ENCODE measurements around the gene NLRX1. TPM values are rescaled to one million over a fixed set of nuclear protein-coding genes. Genes with fewer than 3 reads are reported as not detected.
"Not testable (repeated sequence)": the region's sequence is repeated elsewhere in the genome, so short reads cannot be mapped to it uniquely, and the experiment has no call there.

The NLRX1 gene
- total and polyA plus RNA-seq, 5 experiments from 2014 or later: 4.0 to 10.9 (median 10.3) TPM

- Mint-ChIP-seq H3K36me3 (peaks cover 0 to 20% (median 6%) of the 10 kb centered on the region in 3 donors), H3K27me3 (no peaks in the 10 kb centered on the region), H3K4me1 (peaks cover 4 to 18% (median 7%) of the 10 kb centered on the region in 4 donors), H3K4me3 (no peak overlapping the region), H3K9me3 (no peaks in the 10 kb centered on the region), H3K27ac (peak overlapping the region in 1 of 10 donors; percentile 38)
- DNase-seq (no peak), ATAC-seq (no peak)
- POLR2A ChIA-PET: interaction anchor here (0.5 kb wide), 1 partner anchor 75 kb away, joined by 3 read pairs; no protein-coding TSS in a partner anchor
Observed at GRCh38 chr11:119179342-119179741, 10.8 kb downstream of the NLRX1 start.

DNA sequence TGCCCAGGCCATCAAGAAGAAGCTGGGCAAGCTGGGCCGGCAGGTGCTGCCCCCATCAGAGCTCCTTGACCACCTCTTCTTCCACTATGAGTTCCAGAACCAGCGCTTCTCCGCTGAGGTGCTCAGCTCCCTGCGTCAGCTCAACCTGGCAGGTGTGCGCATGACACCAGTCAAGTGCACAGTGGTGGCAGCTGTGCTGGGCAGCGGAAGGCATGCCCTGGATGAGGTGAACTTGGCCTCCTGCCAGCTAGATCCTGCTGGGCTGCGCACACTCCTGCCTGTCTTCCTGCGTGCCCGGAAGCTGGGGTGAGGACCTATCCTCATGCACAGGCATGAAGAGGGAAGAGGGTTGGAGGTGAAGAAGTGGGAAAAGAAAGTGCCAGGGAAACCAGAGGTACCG lies 11.5 kb downstream of the NLRX1 start:
- DNase-seq: no peak

DNA sequence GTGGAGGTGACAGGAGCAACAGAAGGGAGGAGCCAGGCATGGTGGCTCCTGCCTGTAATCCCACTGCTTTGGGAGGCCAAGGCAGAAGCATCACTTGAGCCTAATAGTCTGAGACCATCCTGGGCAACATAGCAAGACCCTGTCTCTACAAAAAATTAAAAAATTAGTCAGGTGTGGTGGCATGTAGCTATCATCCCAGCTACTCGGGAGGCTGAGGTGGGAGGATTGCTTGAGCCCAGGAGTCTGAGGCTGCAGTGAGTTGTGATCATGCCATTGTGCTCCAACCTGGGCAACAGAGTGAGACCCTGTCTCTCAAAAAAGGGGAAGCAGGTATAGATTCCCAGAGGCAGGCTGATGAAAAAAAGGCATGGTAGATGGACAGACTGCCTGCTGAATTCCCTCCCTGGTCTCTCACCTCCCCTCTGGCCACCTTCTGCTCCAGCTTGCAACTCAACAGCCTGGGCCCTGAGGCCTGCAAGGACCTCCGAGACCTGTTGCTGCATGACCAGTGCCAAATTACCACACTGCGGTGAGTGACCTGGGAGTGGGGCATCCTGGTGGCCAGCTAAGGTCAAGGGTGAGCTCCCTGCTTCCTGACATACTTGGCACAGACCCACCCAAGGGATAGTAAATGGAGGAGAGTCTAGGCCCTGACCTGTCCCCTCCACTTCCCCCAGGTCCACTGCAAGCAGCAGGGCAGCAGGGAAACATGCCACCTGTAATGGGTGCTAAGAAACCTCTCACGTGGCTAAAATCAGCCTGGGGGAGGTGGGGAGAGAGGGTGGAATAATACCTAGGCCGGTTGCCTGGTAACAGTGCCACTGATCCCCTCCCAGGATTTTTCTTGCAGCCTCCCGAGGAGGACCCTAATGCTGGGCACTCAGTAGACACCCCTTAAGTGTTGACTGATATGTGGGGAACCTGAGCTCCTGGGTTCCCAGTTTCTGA lies 12.5 kb downstream of the NLRX1 start:
- H3K36me3 Mint-ChIP-seq: peaks cover 0 to 10% (median 0%) of the 10 kb centered on the region in 3 donors
- POLR2A ChIA-PET: interaction anchor here (1.0 kb wide), 1 partner anchor 16 kb away, joined by 4 read pairs; no protein-coding TSS in a partner anchor
- ATAC-seq: no peak
- no peak overlapping the region for H3K4me3 Mint-ChIP-seq
- H3K27me3 Mint-ChIP-seq: peaks cover 0 to 4% (median 0%) of the 10 kb centered on the region in 5 donors
- H3K27ac Mint-ChIP-seq: no peak overlapping the region
- DNase-seq: no peak
- peaks cover 4 to 14% (median 8%) of the 10 kb centered on the region in 4 donors for H3K4me1 Mint-ChIP-seq
- no peaks in the 10 kb centered on the region for H3K9me3 Mint-ChIP-seq

More for the DNA sequence above, 11.5 kb downstream of the NLRX1 start:
- no peaks in the 10 kb centered on the region for H3K9me3 Mint-ChIP-seq
- H3K27me3 Mint-ChIP-seq: no peaks in the 10 kb centered on the region
- H3K4me3 Mint-ChIP-seq: no peak overlapping the region
- ATAC-seq: no peak
- POLR2A ChIA-PET: no interaction called here
- H3K36me3 Mint-ChIP-seq: peaks cover 0 to 16% (median 6%) of the 10 kb centered on the region in 3 donors
- H3K27ac Mint-ChIP-seq: peak overlapping the region in 1 of 10 donors; percentile 18
- H3K4me1 Mint-ChIP-seq: peaks cover 4 to 18% (median 5%) of the 10 kb centered on the region in 4 donors

DNA sequence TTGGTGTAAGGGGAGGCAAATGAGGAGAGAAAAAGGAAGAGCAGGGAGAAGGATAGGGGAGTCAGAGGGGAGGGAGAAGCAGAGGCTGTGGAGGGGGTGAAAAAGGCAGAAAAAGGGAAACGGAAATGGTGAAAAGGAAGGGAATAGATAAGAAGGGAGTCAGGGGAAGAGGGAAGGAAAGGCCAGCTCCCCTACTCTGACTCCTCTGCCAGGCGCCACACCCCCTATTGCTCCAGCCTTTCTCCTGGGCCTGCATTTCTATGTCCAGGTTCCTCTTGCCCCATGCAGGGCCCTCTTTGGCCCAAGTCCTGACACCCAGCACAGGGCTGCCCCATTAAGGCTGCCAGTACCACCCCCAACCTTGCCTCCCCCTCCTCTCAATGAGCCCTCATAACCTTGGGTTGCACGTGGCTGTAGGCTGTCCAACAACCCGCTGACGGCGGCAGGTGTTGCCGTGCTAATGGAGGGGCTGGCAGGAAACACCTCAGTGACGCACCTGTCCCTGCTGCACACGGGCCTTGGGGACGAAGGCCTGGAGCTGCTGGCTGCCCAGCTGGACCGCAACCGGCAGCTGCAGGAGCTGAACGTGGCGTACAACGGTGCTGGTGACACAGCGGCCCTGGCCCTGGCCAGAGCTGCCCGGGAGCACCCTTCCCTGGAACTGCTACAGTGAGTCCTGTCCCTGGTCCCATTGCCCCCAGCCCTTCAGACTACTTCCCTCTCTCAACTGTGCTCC lies 13.3 kb downstream of the NLRX1 start:
- H3K4me3 Mint-ChIP-seq: no peak overlapping the region
- peaks cover 0 to 4% (median 0%) of the 10 kb centered on the region in 5 donors for H3K27me3 Mint-ChIP-seq
- H3K9me3 Mint-ChIP-seq: no peaks in the 10 kb centered on the region
- POLR2A ChIA-PET: interaction anchor here (1.0 kb wide), 1 partner anchor 15 kb away, joined by 4 read pairs; no protein-coding TSS in a partner anchor
- H3K27ac Mint-ChIP-seq: no peak overlapping the region
- peaks cover 4 to 14% (median 8%) of the 10 kb centered on the region in 4 donors for H3K4me1 Mint-ChIP-seq
- ATAC-seq (no peak), DNase-seq (no peak)
- peaks cover 0 to 10% (median 0%) of the 10 kb centered on the region in 3 donors for H3K36me3 Mint-ChIP-seq

GRCh38 chr11:119184399-119184798 lies 15.9 kb downstream of the NLRX1 start:
- H3K27me3 Mint-ChIP-seq, ATAC-seq, H3K4me3 Mint-ChIP-seq, H3K27ac Mint-ChIP-seq, DNase-seq, H3K4me1 Mint-ChIP-seq, POLR2A ChIA-PET, H3K9me3 Mint-ChIP-seq, H3K36me3 Mint-ChIP-seq: not testable (repeated sequence)

- H3K36me3 Mint-ChIP-seq: peaks cover 0 to 3% (median 0%) of the 10 kb centered on the region in 3 donors
- POLR2A ChIA-PET: interaction anchor here (0.7 kb wide), 1 partner anchor 15 kb away, joined by 5 read pairs; no protein-coding TSS in a partner anchor
- H3K4me3 Mint-ChIP-seq: no peak overlapping the region
- H3K4me1 Mint-ChIP-seq: peaks cover 0 to 4% (median 0%) of the 10 kb centered on the region in 4 donors
- peaks cover 0 to 4% (median 0%) of the 10 kb centered on the region in 5 donors for H3K27me3 Mint-ChIP-seq
- ATAC-seq (no peak), DNase-seq (no peak)
- H3K9me3 Mint-ChIP-seq: no peaks in the 10 kb centered on the region
- H3K27ac Mint-ChIP-seq: peak overlapping the region in 1 of 10 donors; percentile 59
Observed at GRCh38 chr11:119185981-119186634, 17.6 kb downstream of the NLRX1 start.

DNA sequence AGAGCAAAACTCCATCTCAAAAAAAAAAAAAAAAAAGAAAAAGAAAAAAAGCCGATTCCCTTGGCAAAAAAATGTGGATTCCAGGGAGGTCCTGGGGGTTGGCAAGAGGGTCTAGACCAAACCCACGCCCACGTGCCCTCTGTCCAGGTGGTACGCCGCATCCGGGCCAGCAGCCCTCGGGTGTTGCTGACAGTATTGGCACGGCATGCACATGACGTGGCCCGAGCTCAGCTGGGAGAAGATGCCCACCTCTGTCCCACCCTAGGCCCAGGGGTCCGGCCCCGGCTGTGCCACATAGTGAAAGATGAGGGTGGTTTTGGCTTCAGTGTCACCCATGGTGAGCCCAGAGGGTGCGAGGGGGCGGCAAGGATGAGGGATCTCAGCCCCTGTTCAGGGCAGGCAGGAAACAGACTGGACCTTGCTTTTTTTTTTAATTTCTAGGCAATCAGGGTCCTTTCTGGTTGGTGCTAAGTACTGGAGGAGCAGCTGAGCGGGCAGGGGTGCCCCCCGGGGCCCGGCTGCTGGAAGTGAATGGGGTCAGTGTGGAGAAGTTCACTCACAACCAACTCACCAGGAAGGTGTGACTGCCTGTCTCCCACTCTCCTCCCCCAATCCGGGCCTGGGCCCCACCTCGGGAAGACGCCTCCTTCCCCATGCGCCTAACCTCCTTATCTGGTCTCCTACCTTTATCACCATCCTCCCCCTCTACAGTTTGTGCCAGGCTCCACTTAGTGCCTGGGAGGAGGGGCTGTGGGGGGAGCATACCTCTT lies 18.8 kb downstream of the NLRX1 start:
- H3K27ac Mint-ChIP-seq: peak overlapping the region in 2 of 10 donors; percentile 59 to 65
- no peak overlapping the region for H3K4me3 Mint-ChIP-seq
- H3K9me3 Mint-ChIP-seq: no peaks in the 10 kb centered on the region
- ATAC-seq (no peak), DNase-seq (no peak)
- peaks cover 0 to 4% (median 0%) of the 10 kb centered on the region in 4 donors for H3K4me1 Mint-ChIP-seq
- POLR2A ChIA-PET: interaction anchor here (0.7 kb wide), 1 partner anchor 16 kb away, joined by 5 read pairs; no protein-coding TSS in a partner anchor
- H3K36me3 Mint-ChIP-seq: peaks cover 0 to 2% (median 0%) of the 10 kb centered on the region in 3 donors
- peaks cover 0 to 4% (median 0%) of the 10 kb centered on the region in 5 donors for H3K27me3 Mint-ChIP-seq

DNA sequence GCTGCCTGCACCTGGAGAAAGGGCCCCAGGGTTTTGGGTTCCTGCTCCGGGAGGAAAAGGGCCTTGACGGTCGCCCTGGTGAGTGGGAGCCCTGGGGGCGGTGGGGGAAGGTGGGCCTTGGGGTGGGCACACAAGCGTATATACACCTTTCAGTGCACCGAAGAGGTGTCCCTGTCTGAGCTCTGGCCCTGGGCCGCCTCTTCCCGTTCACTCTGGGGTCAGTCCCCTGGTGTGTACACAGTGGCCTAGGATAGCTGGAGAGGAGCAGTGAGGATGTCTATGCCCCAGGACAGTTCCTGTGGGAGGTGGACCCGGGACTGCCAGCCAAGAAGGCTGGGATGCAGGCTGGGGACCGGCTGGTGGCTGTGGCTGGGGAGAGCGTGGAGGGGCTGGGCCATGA lies 19.5 kb downstream of the NLRX1 start:
- no peaks in the 10 kb centered on the region for H3K9me3 Mint-ChIP-seq
- peaks cover 0 to 4% (median 0%) of the 10 kb centered on the region in 4 donors for H3K4me1 Mint-ChIP-seq
- DNase-seq (no peak), ATAC-seq (no peak)
- POLR2A ChIA-PET: no interaction called here
- peaks cover 0 to 4% (median 0%) of the 10 kb centered on the region in 5 donors for H3K27me3 Mint-ChIP-seq
- no peak overlapping the region for H3K27ac Mint-ChIP-seq
- no peak overlapping the region for H3K4me3 Mint-ChIP-seq
- H3K36me3 Mint-ChIP-seq: no peaks in the 10 kb centered on the region

- Mint-ChIP-seq H3K4me3 (no peak overlapping the region), H3K36me3 (no peaks in the 10 kb centered on the region), H3K27ac (peak overlapping the region in 2 of 10 donors; percentile 60 to 62), H3K27me3 (peaks cover 0 to 4% (median 0%) of the 10 kb centered on the region in 5 donors), H3K4me1 (peaks cover 0 to 4% (median 0%) of the 10 kb centered on the region in 4 donors), H3K9me3 (no peaks in the 10 kb centered on the region)
- ATAC-seq (no peak), DNase-seq (no peak)
- POLR2A ChIA-PET: no interaction called here
Observed at GRCh38 chr11:119188887-119189286, 20.4 kb downstream of the NLRX1 start.

DNA sequence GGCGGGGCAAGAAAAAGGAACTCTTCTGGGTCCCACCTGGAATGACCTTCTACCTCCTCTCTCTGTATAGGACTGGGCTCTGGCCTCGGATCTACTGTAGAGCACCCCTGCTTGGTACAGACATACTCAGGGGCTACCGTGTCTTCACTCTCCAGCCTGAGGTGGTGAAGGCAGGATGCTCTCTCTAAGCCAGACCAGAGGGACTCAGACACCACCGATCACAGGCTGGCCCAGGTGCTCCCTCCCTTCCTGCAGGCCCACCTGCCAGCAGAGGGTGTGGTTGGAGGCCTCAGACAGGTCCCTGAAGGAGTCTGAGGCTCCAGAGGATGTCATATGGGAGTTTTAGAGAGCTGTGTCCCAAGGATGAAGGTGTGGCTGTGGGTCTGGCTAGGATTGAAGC lies 20.9 kb downstream of the NLRX1 start:
- DNase-seq (no peak), ATAC-seq (no peak)
- POLR2A ChIA-PET: no interaction called here
- Mint-ChIP-seq H3K27me3 (peaks cover 0 to 4% (median 0%) of the 10 kb centered on the region in 5 donors), H3K4me3 (no peak overlapping the region), H3K9me3 (no peaks in the 10 kb centered on the region), H3K36me3 (no peaks in the 10 kb centered on the region), H3K27ac (peak overlapping the region in 2 of 10 donors; percentile 60 to 62), H3K4me1 (peaks cover 0 to 4% (median 0%) of the 10 kb centered on the region in 4 donors)

DNA sequence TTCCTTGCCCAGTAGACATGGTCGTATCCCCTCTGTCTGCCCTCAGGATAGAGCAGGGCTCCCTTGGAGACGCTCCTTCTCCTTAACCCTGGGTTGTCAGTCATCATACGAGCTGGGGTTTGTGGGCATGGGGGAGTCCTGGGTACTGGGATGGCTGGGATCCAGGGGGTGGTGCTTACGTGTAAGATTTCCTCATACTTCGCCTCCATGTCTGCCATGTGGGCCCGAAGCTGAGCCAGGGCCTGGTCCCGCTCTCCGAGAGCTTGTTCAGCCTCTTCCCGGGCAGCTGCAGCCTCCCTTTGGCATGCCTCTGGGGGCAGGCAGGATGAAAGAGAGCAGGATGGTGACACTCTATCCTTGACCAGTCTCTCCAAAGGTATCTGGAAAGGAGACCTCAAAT lies 22.0 kb downstream of the NLRX1 start:
- H3K4me3 Mint-ChIP-seq: no peak overlapping the region
- H3K36me3 Mint-ChIP-seq: no peaks in the 10 kb centered on the region
- H3K9me3 Mint-ChIP-seq: no peaks in the 10 kb centered on the region
- peaks cover 0 to 1% (median 0%) of the 10 kb centered on the region in 4 donors for H3K4me1 Mint-ChIP-seq
- POLR2A ChIA-PET: interaction anchor here (0.7 kb wide), 1 partner anchor 186 kb away, joined by 3 read pairs; no protein-coding TSS in a partner anchor
- peaks cover 0 to 4% (median 0%) of the 10 kb centered on the region in 5 donors for H3K27me3 Mint-ChIP-seq
- DNase-seq: no peak
- peak overlapping the region in 1 of 10 donors; percentile 53 for H3K27ac Mint-ChIP-seq
- no peak for ATAC-seq

All from naive thymus-derived CD8-positive, alpha-beta T cell (primary cell).